HEK293 (cell line): ENCODE data around the gene GPR155.

Experiments used
- TF ChIP-seq, protein P1 (sequence below): fragments of 450-650 bp; formaldehyde crosslinking; IDR thresholded peaks from 2 replicates; pipeline ENCODE4 v1.5.1; 2016; ENCODE audit warnings: missing biosample characterization, missing genetic modification characterization
- TF ChIP-seq, protein P2 (sequence below): fragments of 450-650 bp; formaldehyde crosslinking; IDR thresholded peaks from 2 replicates; pipeline ENCODE4 v1.5.1; 2016; ENCODE audit warnings: missing biosample characterization, missing genetic modification characterization, low read depth
- TF ChIP-seq, protein P3 (sequence below): fragments of 450-650 bp; formaldehyde crosslinking; IDR thresholded peaks from 2 replicates; pipeline ENCODE4 v1.5.1; 2016; ENCODE audit warnings: missing biosample characterization, missing genetic modification characterization

DNA sequence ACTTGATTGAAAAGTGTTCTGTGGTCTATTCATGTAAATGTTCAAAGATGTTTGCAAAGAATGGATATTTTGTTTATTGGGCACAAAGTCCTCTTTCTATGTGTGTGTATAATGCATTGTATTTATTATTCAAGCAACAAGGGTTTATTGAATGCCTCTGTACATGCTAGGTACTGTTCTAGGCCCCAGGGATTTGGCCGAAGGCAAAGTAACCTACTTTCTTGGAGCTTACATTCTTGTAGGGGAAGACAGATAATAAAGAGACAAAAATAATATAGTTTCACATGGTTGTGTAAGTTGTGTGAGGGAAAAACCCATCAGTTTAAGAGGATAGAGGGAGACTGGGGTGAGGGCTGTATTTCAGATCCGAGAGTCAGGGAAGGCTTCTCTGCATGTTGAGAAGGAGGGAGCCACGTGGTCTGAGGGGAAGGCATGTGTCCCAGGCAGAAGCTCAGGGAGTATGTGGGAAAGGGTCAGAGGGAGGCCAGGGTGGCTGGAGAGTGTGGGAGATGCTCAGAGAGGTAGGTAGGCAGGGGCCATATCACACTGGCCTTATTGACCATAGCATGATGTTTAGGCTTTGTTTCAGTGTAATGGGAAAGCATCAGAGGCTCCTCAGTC is 40.4 kb upstream of the GPR155 start:
- TF ChIP-seq, protein P1, sequence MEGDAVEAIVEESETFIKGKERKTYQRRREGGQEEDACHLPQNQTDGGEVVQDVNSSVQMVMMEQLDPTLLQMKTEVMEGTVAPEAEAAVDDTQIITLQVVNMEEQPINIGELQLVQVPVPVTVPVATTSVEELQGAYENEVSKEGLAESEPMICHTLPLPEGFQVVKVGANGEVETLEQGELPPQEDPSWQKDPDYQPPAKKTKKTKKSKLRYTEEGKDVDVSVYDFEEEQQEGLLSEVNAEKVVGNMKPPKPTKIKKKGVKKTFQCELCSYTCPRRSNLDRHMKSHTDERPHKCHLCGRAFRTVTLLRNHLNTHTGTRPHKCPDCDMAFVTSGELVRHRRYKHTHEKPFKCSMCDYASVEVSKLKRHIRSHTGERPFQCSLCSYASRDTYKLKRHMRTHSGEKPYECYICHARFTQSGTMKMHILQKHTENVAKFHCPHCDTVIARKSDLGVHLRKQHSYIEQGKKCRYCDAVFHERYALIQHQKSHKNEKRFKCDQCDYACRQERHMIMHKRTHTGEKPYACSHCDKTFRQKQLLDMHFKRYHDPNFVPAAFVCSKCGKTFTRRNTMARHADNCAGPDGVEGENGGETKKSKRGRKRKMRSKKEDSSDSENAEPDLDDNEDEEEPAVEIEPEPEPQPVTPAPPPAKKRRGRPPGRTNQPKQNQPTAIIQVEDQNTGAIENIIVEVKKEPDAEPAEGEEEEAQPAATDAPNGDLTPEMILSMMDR (tag by site-specific recombination), result no peak
- TF ChIP-seq, protein P2, sequence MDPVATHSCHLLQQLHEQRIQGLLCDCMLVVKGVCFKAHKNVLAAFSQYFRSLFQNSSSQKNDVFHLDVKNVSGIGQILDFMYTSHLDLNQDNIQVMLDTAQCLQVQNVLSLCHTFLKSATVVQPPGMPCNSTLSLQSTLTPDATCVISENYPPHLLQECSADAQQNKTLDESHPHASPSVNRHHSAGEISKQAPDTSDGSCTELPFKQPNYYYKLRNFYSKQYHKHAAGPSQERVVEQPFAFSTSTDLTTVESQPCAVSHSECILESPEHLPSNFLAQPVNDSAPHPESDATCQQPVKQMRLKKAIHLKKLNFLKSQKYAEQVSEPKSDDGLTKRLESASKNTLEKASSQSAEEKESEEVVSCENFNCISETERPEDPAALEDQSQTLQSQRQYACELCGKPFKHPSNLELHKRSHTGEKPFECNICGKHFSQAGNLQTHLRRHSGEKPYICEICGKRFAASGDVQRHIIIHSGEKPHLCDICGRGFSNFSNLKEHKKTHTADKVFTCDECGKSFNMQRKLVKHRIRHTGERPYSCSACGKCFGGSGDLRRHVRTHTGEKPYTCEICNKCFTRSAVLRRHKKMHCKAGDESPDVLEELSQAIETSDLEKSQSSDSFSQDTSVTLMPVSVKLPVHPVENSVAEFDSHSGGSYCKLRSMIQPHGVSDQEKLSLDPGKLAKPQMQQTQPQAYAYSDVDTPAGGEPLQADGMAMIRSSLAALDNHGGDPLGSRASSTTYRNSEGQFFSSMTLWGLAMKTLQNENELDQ (tag by site-specific recombination), result no peak
- TF ChIP-seq, protein P3, sequence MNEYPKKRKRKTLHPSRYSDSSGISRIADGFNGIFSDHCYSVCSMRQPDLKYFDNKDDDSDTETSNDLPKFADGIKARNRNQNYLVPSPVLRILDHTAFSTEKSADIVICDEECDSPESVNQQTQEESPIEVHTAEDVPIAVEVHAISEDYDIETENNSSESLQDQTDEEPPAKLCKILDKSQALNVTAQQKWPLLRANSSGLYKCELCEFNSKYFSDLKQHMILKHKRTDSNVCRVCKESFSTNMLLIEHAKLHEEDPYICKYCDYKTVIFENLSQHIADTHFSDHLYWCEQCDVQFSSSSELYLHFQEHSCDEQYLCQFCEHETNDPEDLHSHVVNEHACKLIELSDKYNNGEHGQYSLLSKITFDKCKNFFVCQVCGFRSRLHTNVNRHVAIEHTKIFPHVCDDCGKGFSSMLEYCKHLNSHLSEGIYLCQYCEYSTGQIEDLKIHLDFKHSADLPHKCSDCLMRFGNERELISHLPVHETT (tag by site-specific recombination), result no peak
